Neural crest cell (in vitro differentiated cells): ENCODE data around the gene ARF4. TPM values are rescaled to one million over a fixed set of nuclear protein-coding genes. Genes with fewer than 3 reads are reported as not detected.

Experiments
- DNase-seq: peaks from one replicate; pipeline ENCODE4 v3.0.0; 2021; ENCODE audit warnings: low read depth, mixed read lengths, low spot score
- H3K27ac Mint-ChIP-seq: one replicate; pipeline ENCODE4 v1.8.0; 2021; ENCODE audit warnings: mild to moderate bottlenecking, mixed read lengths; ENCODE audit not compliant: unreplicated experiment
- H3K27me3 Mint-ChIP-seq: 2 replicates; pipeline ENCODE4 v1.8.0; 2021; ENCODE audit warnings: low read depth, mild to moderate bottlenecking, mixed read lengths
- H3K36me3 Mint-ChIP-seq: 2 replicates; pipeline ENCODE4 v1.8.0; 2021; ENCODE audit warnings: low read depth, mild to moderate bottlenecking, mixed read lengths
- H3K4me1 Mint-ChIP-seq: 2 replicates; pipeline ENCODE4 v1.8.0; 2021; ENCODE audit warnings: mixed read lengths
- H3K4me3 Mint-ChIP-seq: one replicate; pipeline ENCODE4 v1.8.0; 2021; ENCODE audit warnings: mild to moderate bottlenecking, mixed read lengths
- H3K9me3 Mint-ChIP-seq: 2 replicates; pipeline ENCODE4 v1.8.0; 2021; ENCODE audit warnings: mixed read lengths
- total RNA-seq: library from RNA; stranded (reverse); gene quantifications from 2 replicates; pipeline ENCODE4 v1.2.1, GENCODE V29; 2021
- TF ChIP-seq, protein P1 (sequence below): fragments of 200-600 bp; sonication (generic); conservative IDR thresholded peaks from 2 replicates; pipeline ENCODE4 v1.5.0; 2021; ENCODE audit warnings: antibody characterized with exemption, mild to moderate bottlenecking

Gene ARF4
- total RNA-seq, 1 donor from 2014 or later: 113 TPM

DNA sequence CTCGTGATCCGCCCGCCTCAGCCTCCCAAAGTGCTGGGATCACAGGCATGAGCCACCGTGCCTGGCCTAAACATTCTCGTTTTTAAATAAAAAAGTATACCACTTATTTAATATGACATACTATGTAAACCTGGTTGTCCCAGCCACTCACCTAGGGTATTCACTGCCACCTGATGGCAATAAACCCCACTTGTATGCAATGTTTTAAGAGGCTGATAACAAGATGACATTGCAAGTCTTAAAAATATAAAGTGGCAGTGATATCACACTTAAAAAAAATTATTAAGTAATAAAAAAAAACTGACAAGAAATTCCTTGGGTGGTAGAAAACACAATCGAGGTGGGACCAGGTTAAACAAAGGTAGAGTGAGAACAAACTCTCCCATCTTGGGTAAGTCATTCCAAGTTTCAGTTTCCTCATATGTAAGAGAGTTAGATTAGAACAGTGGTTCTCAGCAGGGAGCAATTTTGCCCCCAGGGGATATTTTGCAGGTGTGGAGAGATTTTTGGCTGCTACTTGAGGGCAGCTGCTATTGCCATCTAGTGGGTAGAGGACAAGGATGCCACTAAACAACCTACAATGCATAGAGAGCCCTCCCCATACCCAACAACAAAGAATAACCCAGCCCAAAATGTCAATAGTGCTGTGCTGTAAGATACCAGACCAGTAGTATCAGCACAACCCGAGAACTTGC, 14.5 kb downstream of the ARF4 start:
- Mint-ChIP-seq H3K36me3 (peaks cover 2% of the 10 kb centered on the region), H3K27me3 (no peaks in the 10 kb centered on the region), H3K9me3 (no peaks in the 10 kb centered on the region), H3K4me3 (no peak overlapping the region), H3K4me1 (no peaks in the 10 kb centered on the region), H3K27ac (no peak overlapping the region)
- DNase-seq: no peak
- TF ChIP-seq, protein P1, sequence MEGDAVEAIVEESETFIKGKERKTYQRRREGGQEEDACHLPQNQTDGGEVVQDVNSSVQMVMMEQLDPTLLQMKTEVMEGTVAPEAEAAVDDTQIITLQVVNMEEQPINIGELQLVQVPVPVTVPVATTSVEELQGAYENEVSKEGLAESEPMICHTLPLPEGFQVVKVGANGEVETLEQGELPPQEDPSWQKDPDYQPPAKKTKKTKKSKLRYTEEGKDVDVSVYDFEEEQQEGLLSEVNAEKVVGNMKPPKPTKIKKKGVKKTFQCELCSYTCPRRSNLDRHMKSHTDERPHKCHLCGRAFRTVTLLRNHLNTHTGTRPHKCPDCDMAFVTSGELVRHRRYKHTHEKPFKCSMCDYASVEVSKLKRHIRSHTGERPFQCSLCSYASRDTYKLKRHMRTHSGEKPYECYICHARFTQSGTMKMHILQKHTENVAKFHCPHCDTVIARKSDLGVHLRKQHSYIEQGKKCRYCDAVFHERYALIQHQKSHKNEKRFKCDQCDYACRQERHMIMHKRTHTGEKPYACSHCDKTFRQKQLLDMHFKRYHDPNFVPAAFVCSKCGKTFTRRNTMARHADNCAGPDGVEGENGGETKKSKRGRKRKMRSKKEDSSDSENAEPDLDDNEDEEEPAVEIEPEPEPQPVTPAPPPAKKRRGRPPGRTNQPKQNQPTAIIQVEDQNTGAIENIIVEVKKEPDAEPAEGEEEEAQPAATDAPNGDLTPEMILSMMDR: peak; percentile 51

DNA sequence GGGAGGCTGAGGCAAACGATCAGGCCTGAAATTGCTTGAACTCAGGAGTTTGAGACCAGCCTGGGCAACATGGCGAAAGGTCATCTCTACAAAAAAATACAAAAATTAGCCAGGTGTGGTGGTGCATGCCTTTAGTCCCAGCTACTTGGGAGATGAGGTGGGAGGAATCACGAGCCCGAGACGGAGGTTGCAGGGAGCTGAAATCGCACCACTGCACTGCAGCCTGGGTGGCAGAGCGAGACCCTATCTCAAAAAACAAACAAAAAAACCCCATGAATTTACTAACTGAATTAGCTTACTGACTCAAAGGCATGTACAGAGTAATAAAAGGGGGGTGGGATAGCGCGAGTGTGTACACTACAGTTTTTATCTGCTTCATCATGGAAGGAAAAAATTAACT, 19.3 kb downstream of the ARF4 start:
- no peaks in the 10 kb centered on the region for H3K27me3 Mint-ChIP-seq
- no peaks in the 10 kb centered on the region for H3K9me3 Mint-ChIP-seq
- H3K4me3 Mint-ChIP-seq: no peak overlapping the region
- H3K36me3 Mint-ChIP-seq: peaks cover 11% of the 10 kb centered on the region
- no peak overlapping the region for H3K27ac Mint-ChIP-seq
- DNase-seq: no peak
- TF ChIP-seq, protein P1: no peak
- H3K4me1 Mint-ChIP-seq: no peaks in the 10 kb centered on the region

GRCh38 chr3:57575966-57576626, 21.0 kb downstream of the ARF4 start:
- H3K4me1 Mint-ChIP-seq: no peaks in the 10 kb centered on the region
- no peak overlapping the region for H3K27ac Mint-ChIP-seq
- no peak overlapping the region for H3K4me3 Mint-ChIP-seq
- no peaks in the 10 kb centered on the region for H3K27me3 Mint-ChIP-seq
- no peaks in the 10 kb centered on the region for H3K9me3 Mint-ChIP-seq
- TF ChIP-seq, protein P1: no peak
- no peak for DNase-seq
- H3K36me3 Mint-ChIP-seq: peaks cover 16% of the 10 kb centered on the region

GRCh38 chr3:57572096-57572495, 25.0 kb downstream of the ARF4 start:
- Mint-ChIP-seq H3K9me3 (no peaks in the 10 kb centered on the region), H3K27ac (no peak overlapping the region), H3K36me3 (peaks cover 16% of the 10 kb centered on the region), H3K4me3 (no peak overlapping the region), H3K27me3 (no peaks in the 10 kb centered on the region), H3K4me1 (no peaks in the 10 kb centered on the region)
- TF ChIP-seq, protein P1: no peak
- DNase-seq: no peak

DNA sequence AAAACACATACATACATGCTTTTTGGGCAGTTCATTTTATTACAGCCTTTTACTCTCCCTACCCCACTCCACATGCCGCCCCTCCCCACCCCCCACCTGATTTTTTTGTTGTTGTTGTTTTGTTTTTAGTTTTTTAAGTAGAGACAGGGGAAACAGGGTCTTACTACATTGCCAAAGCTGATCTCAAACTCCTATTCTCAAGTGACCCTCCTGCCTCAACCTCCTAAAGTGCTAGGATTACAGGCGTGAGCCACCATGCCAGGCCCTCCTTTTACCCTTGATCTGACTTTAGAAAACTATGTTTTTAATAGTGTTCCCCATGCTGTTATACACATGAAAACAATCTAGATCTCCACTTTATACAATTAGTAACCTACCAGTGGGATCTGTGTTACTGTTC, 26.3 kb downstream of the ARF4 start:
- Mint-ChIP-seq H3K27ac (no peak overlapping the region), H3K4me3 (no peak overlapping the region), H3K36me3 (peaks cover 11% of the 10 kb centered on the region), H3K27me3 (no peaks in the 10 kb centered on the region), H3K9me3 (no peaks in the 10 kb centered on the region), H3K4me1 (no peaks in the 10 kb centered on the region)
- DNase-seq: no peak
- TF ChIP-seq, protein P1: no peak
